ENCODE measurements around the gene LRP1. TPM values are rescaled to one million over a fixed set of nuclear protein-coding genes. Genes with fewer than 3 reads are reported as not detected.

LRP1 gene
- total RNA-seq, 4 donors from 2014 or later: 83.1 to 149 (median 106) TPM

DNA sequence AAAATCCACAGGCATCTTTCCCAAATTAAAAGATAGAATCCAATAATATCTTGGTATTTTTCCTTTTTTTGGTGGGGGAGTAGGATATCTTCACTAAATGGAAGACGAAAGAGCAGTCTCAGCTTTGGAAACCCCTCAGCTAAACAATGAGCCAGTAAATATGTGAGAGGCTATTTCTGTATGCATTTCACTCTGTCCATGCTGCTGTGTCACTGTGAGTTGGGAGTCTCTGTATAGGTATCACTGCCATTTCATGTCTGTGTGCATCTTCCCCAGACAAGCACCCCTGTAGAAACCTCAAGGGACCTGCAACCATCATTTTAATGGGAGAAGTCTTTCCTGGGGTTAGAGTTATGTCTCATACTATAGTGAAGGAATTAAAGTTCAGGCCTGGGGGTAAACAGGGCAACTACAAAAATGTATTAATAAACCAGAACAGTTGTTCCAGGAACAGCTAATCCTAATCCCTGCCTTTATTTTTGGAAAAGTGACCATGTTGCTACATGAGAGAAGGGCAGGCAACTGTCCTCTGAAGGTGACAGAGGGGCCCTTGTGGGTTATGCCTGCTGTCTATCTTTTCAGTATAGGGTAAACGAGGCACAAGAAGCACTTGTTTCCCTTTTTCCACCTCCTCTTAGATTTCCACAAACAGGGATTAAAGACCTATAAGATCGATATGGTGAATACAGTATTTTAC, 134.0 kb downstream of the LRP1 start:
- Histone ChIP-seq H3K27me3 (no peaks in the 10 kb centered on the region), H3K36me3 (peaks cover 78% of the 10 kb centered on the region), H3K4me3 (no peak overlapping the region), H3K9me3 (no peaks in the 10 kb centered on the region), H3K27ac (no peak overlapping the region), H3K4me1 (no peaks in the 10 kb centered on the region)
- WGBS: 90% methylated on average over 3 of the region's 3 CpGs
- no peak for DNase-seq (ENCODE audit: low spot score in 2 of 2)
- TF ChIP-seq, protein P1, sequence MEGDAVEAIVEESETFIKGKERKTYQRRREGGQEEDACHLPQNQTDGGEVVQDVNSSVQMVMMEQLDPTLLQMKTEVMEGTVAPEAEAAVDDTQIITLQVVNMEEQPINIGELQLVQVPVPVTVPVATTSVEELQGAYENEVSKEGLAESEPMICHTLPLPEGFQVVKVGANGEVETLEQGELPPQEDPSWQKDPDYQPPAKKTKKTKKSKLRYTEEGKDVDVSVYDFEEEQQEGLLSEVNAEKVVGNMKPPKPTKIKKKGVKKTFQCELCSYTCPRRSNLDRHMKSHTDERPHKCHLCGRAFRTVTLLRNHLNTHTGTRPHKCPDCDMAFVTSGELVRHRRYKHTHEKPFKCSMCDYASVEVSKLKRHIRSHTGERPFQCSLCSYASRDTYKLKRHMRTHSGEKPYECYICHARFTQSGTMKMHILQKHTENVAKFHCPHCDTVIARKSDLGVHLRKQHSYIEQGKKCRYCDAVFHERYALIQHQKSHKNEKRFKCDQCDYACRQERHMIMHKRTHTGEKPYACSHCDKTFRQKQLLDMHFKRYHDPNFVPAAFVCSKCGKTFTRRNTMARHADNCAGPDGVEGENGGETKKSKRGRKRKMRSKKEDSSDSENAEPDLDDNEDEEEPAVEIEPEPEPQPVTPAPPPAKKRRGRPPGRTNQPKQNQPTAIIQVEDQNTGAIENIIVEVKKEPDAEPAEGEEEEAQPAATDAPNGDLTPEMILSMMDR (IDR thresholded peaks at IDR 0.05): no peak
- TF ChIP-seq POLR2AphosphoS5 (IDR thresholded peaks at IDR 0.05) (no peak), EP300 (IDR thresholded peaks at IDR 0.05) (no peak), POLR2A (IDR thresholded peaks at IDR 0.05) (no peak)

Other genes starting within 250 kb of the LRP1 start
- 10 to 100 TPM in 3 of 4 donors, 1 to 10 TPM in 1; 6.2 to 75.6 (median 51.1) TPM for gene SDR9C7, start 194.1 kb upstream of the LRP1 start, total RNA-seq
- 1 to 10 TPM in 3 of 4 donors, under 1 TPM in 1; 0.65 to 2.4 (median 1.8) TPM for gene RDH16, start 170.9 kb upstream of the LRP1 start, total RNA-seq
- gene ZBTB39, start 121.9 kb upstream of the LRP1 start, total RNA-seq: 10 to 100 TPM in 2 of 4 donors, 1 to 10 TPM in 2; 6.6 to 12.1 (median 10.1) TPM
- not detected for gene TAC3, start 112.0 kb upstream of the LRP1 start, total RNA-seq
- 1 to 10 TPM in 1 of 4 donors, under 1 TPM in 3; 0.16 to 2.3 (median 0.58) TPM for gene MYO1A, start 78.4 kb upstream of the LRP1 start, total RNA-seq
- gene NEMP1, start 49.7 kb upstream of the LRP1 start, total RNA-seq: 10 to 100 TPM in 2 of 4 donors, 1 to 10 TPM in 2; 6.5 to 31.2 (median 9.5) TPM
- gene NAB2, start 39.4 kb upstream of the LRP1 start, total RNA-seq: 10 to 100 TPM; 28.2 to 52.5 (median 36.9) TPM
- gene STAT6, start 17.1 kb upstream of the LRP1 start, total RNA-seq: 100 to 1,000 TPM; 140 to 348 (median 183) TPM
- not detected for gene LRP1-AS, start 19.1 kb downstream of the LRP1 start, total RNA-seq
- 10 to 100 TPM in 3 of 4 donors, 1 to 10 TPM in 1; 7.1 to 26.0 (median 18.3) TPM for gene NXPH4, start 88.3 kb downstream of the LRP1 start, total RNA-seq
- 10 to 100 TPM; 53.5 to 87.2 (median 70.3) TPM for gene SHMT2, start 101.2 kb downstream of the LRP1 start, total RNA-seq
- 1 to 10 TPM; 1.7 to 3.0 (median 2.1) TPM for gene STAC3, start 122.7 kb downstream of the LRP1 start, total RNA-seq